HepG2 (cell line): ENCODE data around the gene POLR1D. TPM values are rescaled to one million over a fixed set of nuclear protein-coding genes. Genes with fewer than 3 reads are reported as not detected.

Source experiments
- ATRX ChIP-seq: sonication (generic); formaldehyde crosslinking; IDR thresholded peaks from 2 replicates; pipeline ENCODE4 v1.4.0; 2020; ENCODE audit warnings: missing genetic modification reagents, borderline replicate concordance
- BCL3 ChIP-seq: sonication (generic); formaldehyde crosslinking; IDR thresholded peaks from 2 replicates; pipeline ENCODE4 v1.5.1; 2020; ENCODE audit warnings: mild to moderate bottlenecking, missing genetic modification reagents, moderate library complexity
- CENPBD1 ChIP-seq: sonication (generic); formaldehyde crosslinking; IDR thresholded peaks from 2 replicates; pipeline ENCODE4 v1.8.0; 2022; ENCODE audit warnings: missing genetic modification reagents, low read depth, mild to moderate bottlenecking, borderline replicate concordance
- E2F5 ChIP-seq: sonication (generic); formaldehyde crosslinking; conservative IDR thresholded peaks from 2 replicates; pipeline ENCODE4 v1.4.0; 2020; ENCODE audit warnings: missing genetic modification reagents
- EZH2 ChIP-seq: conservative IDR thresholded peaks from 2 replicates; pipeline ENCODE4 v1.6.1; 2012; ENCODE audit warnings: mild to moderate bottlenecking, low read depth, low read length, moderate library complexity
- FOXK2 ChIP-seq: fragments of 450-650 bp; IDR thresholded peaks from 2 replicates; pipeline ENCODE4 v1.6.1; 2016
- FOXO1 ChIP-seq: sonication (generic); formaldehyde crosslinking; IDR thresholded peaks from 2 replicates; pipeline ENCODE4 v1.4.0; 2020; ENCODE audit warnings: missing genetic modification reagents
- HNRNPUL1 ChIP-seq: fragments of 200-400 bp; formaldehyde crosslinking; IDR thresholded peaks from 2 replicates; pipeline ENCODE4 v1.6.1; 2017; ENCODE audit warnings: low read depth, mild to moderate bottlenecking, low read length, moderate library complexity
- ISL2 ChIP-seq: sonication (generic); formaldehyde crosslinking; IDR thresholded peaks from 2 replicates; pipeline ENCODE4 v1.5.0; 2020; ENCODE audit warnings: missing genetic modification reagents
- KDM6A ChIP-seq: IDR thresholded peaks from 2 replicates; pipeline ENCODE4 v1.6.1; 2016; ENCODE audit warnings: low read depth
- KLF15 ChIP-seq: sonication (generic); formaldehyde crosslinking; IDR thresholded peaks from 2 replicates; pipeline ENCODE4 v1.8.1; 2023; ENCODE audit warnings: borderline replicate concordance, mild to moderate bottlenecking, inconsistent platforms, missing genetic modification reagents, mixed read lengths
- MATR3 ChIP-seq: sonication (generic); formaldehyde crosslinking; IDR thresholded peaks from 2 replicates; pipeline ENCODE4 v1.4.0; 2020; ENCODE audit warnings: missing genetic modification reagents
- MIER3 ChIP-seq: IDR thresholded peaks from 2 replicates; pipeline ENCODE4 v1.6.1; 2016; ENCODE audit warnings: missing compliant biosample characterization, borderline replicate concordance
- MXI1 ChIP-seq: IDR thresholded peaks from 3 replicates; pipeline ENCODE4 v1.6.1; 2012; ENCODE audit warnings: low read depth, low read length, inconsistent platforms, borderline replicate concordance
- NBN ChIP-seq: fragments of 450-650 bp; conservative IDR thresholded peaks from 2 replicates; pipeline ENCODE4 v1.6.1; 2017
- NFKB2 ChIP-seq: sonication (generic); formaldehyde crosslinking; IDR thresholded peaks from 2 replicates; pipeline ENCODE4 v1.4.0; 2020; ENCODE audit warnings: missing genetic modification reagents, borderline replicate concordance
- RBFOX2 ChIP-seq: fragments of 200-400 bp; formaldehyde crosslinking; IDR thresholded peaks from 2 replicates; pipeline ENCODE4 v1.6.1; 2017; ENCODE audit warnings: low read depth, mild to moderate bottlenecking, low read length
- SP140L ChIP-seq: sonication (generic); formaldehyde crosslinking; IDR thresholded peaks from 2 replicates; pipeline ENCODE4 v1.4.0; 2020; ENCODE audit warnings: missing genetic modification reagents, borderline replicate concordance
- SP5 ChIP-seq: IDR thresholded peaks from 2 replicates; pipeline ENCODE4 v1.6.1; 2016; ENCODE audit warnings: low read depth, borderline replicate concordance
- TOPORS ChIP-seq: sonication (generic); formaldehyde crosslinking; IDR thresholded peaks from 2 replicates; pipeline ENCODE4 v1.8.0; 2023; ENCODE audit warnings: mild to moderate bottlenecking, missing genetic modification reagents
- ZBTB43 ChIP-seq: sonication (generic); formaldehyde crosslinking; conservative IDR thresholded peaks from 2 replicates; pipeline ENCODE4 v1.4.0; 2020; ENCODE audit warnings: missing genetic modification reagents
- ZKSCAN8 ChIP-seq: IDR thresholded peaks from 2 replicates; pipeline ENCODE4 v1.6.1; 2016; ENCODE audit warnings: borderline replicate concordance, missing genetic modification reagents, missing compliant biosample characterization
- ZNF17 ChIP-seq: sonication (generic); formaldehyde crosslinking; IDR thresholded peaks from 2 replicates; pipeline ENCODE4 v1.5.0; 2020; ENCODE audit warnings: mild to moderate bottlenecking, missing genetic modification reagents
- ZNF230 ChIP-seq: sonication (generic); formaldehyde crosslinking; IDR thresholded peaks from 2 replicates; pipeline ENCODE4 v1.4.0; 2020; ENCODE audit warnings: mild to moderate bottlenecking, missing genetic modification reagents
- ZNF292 ChIP-seq: sonication (generic); formaldehyde crosslinking; IDR thresholded peaks from 2 replicates; pipeline ENCODE4 v1.8.1; 2022; ENCODE audit warnings: mild to moderate bottlenecking, low read depth, missing genetic modification reagents, borderline replicate concordance
- ZNF337 ChIP-seq: sonication (generic); formaldehyde crosslinking; IDR thresholded peaks from 2 replicates; pipeline ENCODE4 v1.5.1; 2020; ENCODE audit warnings: missing genetic modification reagents, low read depth, mild to moderate bottlenecking, borderline replicate concordance
- ZNF597 ChIP-seq: sonication (generic); formaldehyde crosslinking; IDR thresholded peaks from 2 replicates; pipeline ENCODE4 v1.5.0; 2020; ENCODE audit warnings: missing genetic modification reagents
- ZNF619 ChIP-seq: sonication (generic); formaldehyde crosslinking; IDR thresholded peaks from 2 replicates; pipeline ENCODE4 v1.4.0; 2020; ENCODE audit warnings: mild to moderate bottlenecking, missing genetic modification reagents
- ZNF644 ChIP-seq: IDR thresholded peaks from 2 replicates; pipeline ENCODE4 v1.6.1; 2016; ENCODE audit warnings: low read depth
- ZSCAN20 ChIP-seq: sonication (generic); formaldehyde crosslinking; IDR thresholded peaks from 2 replicates; pipeline ENCODE4 v1.4.0; 2020; ENCODE audit warnings: missing genetic modification reagents, mild to moderate bottlenecking, borderline replicate concordance
- polyA plus RNA-seq, 8 experiments: library from polyadenylated mRNA; depleted of rRNA in 3 of 8; stranded (reverse) in 7 of 8; unstranded in 1 of 8; fragments of >200 nt; fragmentation: Illumina TruSeq in 4 of 8; extraction: Trizol in 4 of 8; gene quantifications; 2 replicates each; pipeline versions ENCODE4 v1.2.1 to v1.2.3, GENCODE V29; 2011 to 2016; ENCODE audit warnings: low read depth in 4 of 8, missing spikeins in 1 of 8, mixed read lengths in 1 of 8; ENCODE audit not compliant: insufficient read depth in 1 of 8
- total RNA-seq, 5 experiments: library from RNA; depleted of rRNA; stranded (reverse); fragments of >200 nt; fragmentation: Illumina TruSeq; extraction: Trizol; gene quantifications; 2 replicates each; pipeline ENCODE4 v1.2.3, GENCODE V29; 2016; ENCODE audit warnings: low read depth in 1 of 5

Gene POLR1D
- total and polyA plus RNA-seq, 2 of the 13 experiments (the other 11 are each of a cell fraction or from before 2014, with no cell fraction given), result 183 to 490 TPM

GRCh38 chr13:27624071-27624470, 2.4 kb downstream of the POLR1D start (continued):
- TF ChIP-seq FOXO1 (peak; percentile 78), ZSCAN20 (CRISPR knock-in tag) (no peak), KLF15 (CRISPR knock-in tag) (no peak), CENPBD1 (no peak), SP140L (CRISPR knock-in tag) (no peak), E2F5 (CRISPR knock-in tag) (no peak), NBN (no peak), NFKB2 (CRISPR knock-in tag) (no peak), ZNF597 (no peak), BCL3 (CRISPR knock-in tag) (no peak), ZKSCAN8 (0 out of 2 replicates have a peak, but pooled peaks have one; percentile 31), EZH2 (no peak), ZNF337 (CRISPR knock-in tag) (no peak), SP5 (no peak), HNRNPUL1 (no peak), MIER3 (CRISPR knock-in tag) (0 out of 2 replicates have a peak, but pooled peaks have one; percentile 34), ZNF230 (no peak), MXI1 (no peak), ZNF644 (no peak), ZNF292 (CRISPR knock-in tag) (no peak), FOXK2 (no peak), ZBTB43 (CRISPR knock-in tag) (no peak), TOPORS (CRISPR knock-in tag) (no peak), KDM6A (CRISPR knock-in tag) (no peak), MATR3 (no peak), ZNF17 (no peak), ATRX (CRISPR knock-in tag) (no peak), ISL2 (0 out of 2 replicates have a peak, but pooled peaks have one; percentile 28), ZNF619 (CRISPR knock-in tag) (no peak), RBFOX2 (0 out of 2 replicates have a peak, but pooled peaks have one; percentile 56)
